Liver (tissue), 9 donors: Measurements from ENCODE around the gene SYNPR. TPM values are rescaled to one million over a fixed set of nuclear protein-coding genes. Genes with fewer than 3 reads are reported as not detected.

ENCODE experiments used
- DNase-seq: peaks from one replicate; pipeline ENCODE4 v3.0.0-alpha.2; 2017; ENCODE audit warnings: low spot score
- H3K27ac ChIP-seq, 2 donors: one replicate each; pipeline ENCODE4 v1.7.0; 2013; ENCODE audit warnings: inconsistent platforms in 2 of 2, low read length in 2 of 2, control low read depth in 1 of 2, low read depth in 1 of 2, mild to moderate bottlenecking in 1 of 2
- H3K27me3 ChIP-seq, 4 donors: one replicate each; pipeline versions ENCODE4 v1.6.1 to v1.7.0; 2013; ENCODE audit warnings: low read length in 3 of 4, inconsistent platforms in 1 of 4, mild to moderate bottlenecking in 1 of 4, moderate library complexity in 1 of 4; ENCODE audit not compliant: control insufficient read depth in 4 of 4, insufficient read depth in 4 of 4
- H3K36me3 ChIP-seq, 4 donors: one replicate each; pipeline versions ENCODE4 v1.6.1 to v1.7.0; 2013; ENCODE audit warnings: low read length in 3 of 4, mild to moderate bottlenecking in 3 of 4, low read depth in 1 of 4, moderate library complexity in 1 of 4; ENCODE audit not compliant: control insufficient read depth in 4 of 4, insufficient read depth in 3 of 4
- H3K4me1 ChIP-seq, 4 donors: one replicate each; pipeline versions ENCODE4 v1.6.1 to v1.7.0; 2013; ENCODE audit warnings: low read length in 3 of 4, mild to moderate bottlenecking in 3 of 4, moderate library complexity in 1 of 4; ENCODE audit not compliant: control insufficient read depth in 4 of 4, insufficient read depth in 4 of 4
- H3K4me3 ChIP-seq, 3 donors: one replicate each; pipeline versions ENCODE4 v1.6.1 to v1.7.0; 2013; ENCODE audit warnings: low read length in 3 of 3, control low read depth in 1 of 3, low read depth in 1 of 3, mild to moderate bottlenecking in 1 of 3
- H3K9ac ChIP-seq, 2 donors: one replicate each; pipeline ENCODE4 v1.7.0; 2013; ENCODE audit warnings: low read length in 2 of 2, mild to moderate bottlenecking in 2 of 2, moderate library complexity in 2 of 2, control low read depth in 1 of 2, low read depth in 1 of 2
- H3K9me3 ChIP-seq, 4 donors: one replicate each; pipeline versions ENCODE4 v1.6.1 to v1.7.0; 2013; ENCODE audit warnings: low read length in 3 of 4; ENCODE audit not compliant: control insufficient read depth in 4 of 4
- ATF3 ChIP-seq: IDR thresholded peaks from 2 replicates; pipeline ENCODE4 v1.6.1; 2016; ENCODE audit warnings: antibody characterized with exemption
- CTCF ChIP-seq: fragments of 150-350 bp; IDR thresholded peaks from 2 replicates; pipeline ENCODE4 v1.5.1; 2017; ENCODE audit warnings: improper control_type of control experiment, low read depth, low read length; ENCODE audit not compliant: missing input control
- EGR1 ChIP-seq, 2 donors: IDR thresholded peaks; 2 replicates each; pipeline ENCODE4 v1.6.1; 2016 to 2018; ENCODE audit warnings: antibody characterized with exemption in 2 of 2, low read depth in 2 of 2
- GABPA ChIP-seq, 2 donors: IDR thresholded peaks in 1 of 2; conservative IDR thresholded peaks in 1 of 2; 2 replicates each; pipeline ENCODE4 v1.6.1; 2016; ENCODE audit warnings: antibody characterized with exemption in 2 of 2, mild to moderate bottlenecking in 1 of 2, moderate library complexity in 1 of 2
- HNF4A ChIP-seq, 2 donors: conservative IDR thresholded peaks; 2 replicates each; pipeline ENCODE4 v1.6.1; 2016; ENCODE audit warnings: antibody characterized with exemption in 2 of 2, mild to moderate bottlenecking in 2 of 2
- HNF4G ChIP-seq: IDR thresholded peaks from 2 replicates; pipeline ENCODE4 v1.6.1; 2016; ENCODE audit warnings: antibody characterized with exemption
- JUND ChIP-seq, 2 donors: IDR thresholded peaks; 2 replicates each; pipeline ENCODE4 v1.6.1; 2016; ENCODE audit warnings: antibody characterized with exemption in 2 of 2
- MAX ChIP-seq: IDR thresholded peaks from 2 replicates; pipeline ENCODE4 v1.6.1; 2016; ENCODE audit warnings: antibody characterized with exemption
- NR2F2 ChIP-seq: IDR thresholded peaks from 2 replicates; pipeline ENCODE4 v1.6.1; 2016; ENCODE audit warnings: antibody characterized with exemption
- RAD21 ChIP-seq, 2 donors: IDR thresholded peaks; 2 replicates each; pipeline ENCODE4 v1.6.1; 2016; ENCODE audit warnings: antibody characterized with exemption in 2 of 2, mild to moderate bottlenecking in 2 of 2
- REST ChIP-seq: IDR thresholded peaks from 2 replicates; pipeline ENCODE4 v1.6.1; 2016; ENCODE audit warnings: antibody characterized with exemption, mild to moderate bottlenecking
- RXRA ChIP-seq, 2 donors: IDR thresholded peaks; 2 replicates each; pipeline ENCODE4 v1.6.1; 2017 to 2018; ENCODE audit warnings: antibody characterized with exemption in 2 of 2, mild to moderate bottlenecking in 1 of 2
- SP1 ChIP-seq: IDR thresholded peaks from 2 replicates; pipeline ENCODE4 v1.6.1; 2018; ENCODE audit warnings: antibody characterized with exemption, mild to moderate bottlenecking
- TAF1 ChIP-seq: conservative IDR thresholded peaks from 2 replicates; pipeline ENCODE4 v1.6.1; 2016; ENCODE audit warnings: antibody characterized with exemption, mild to moderate bottlenecking
- YY1 ChIP-seq: IDR thresholded peaks from 2 replicates; pipeline ENCODE4 v1.6.1; 2016; ENCODE audit warnings: antibody characterized with exemption, mild to moderate bottlenecking
- ZBTB33 ChIP-seq: IDR thresholded peaks from 2 replicates; pipeline ENCODE4 v1.6.1; 2016; ENCODE audit warnings: antibody characterized with exemption
- whole genome bisulfite sequencing: extraction: QIAGEN DNeasy Blood & Tissue Kit; methylation state at CpG from one replicate; pipeline ENCODE4 v1.1.7; 2013; 5-methylcytosine and 5-hydroxymethylcytosine counted together
- polyA plus RNA-seq, 2 donors: library from polyadenylated mRNA; stranded (reverse) in 1 of 2; unstranded in 1 of 2; fragments of 200-250 nt in 1 of 2; fragments of >200 nt in 1 of 2; fragmentation: Nextera tagmentation in 1 of 2; extraction: Ambion mirVana in 1 of 2; gene quantifications; one replicate each; pipeline versions ENCODE4 v1.2.1 to v1.2.3, GENCODE V29; 2013 to 2015
- total RNA-seq, 2 donors: library from RNA; depleted of rRNA; stranded (reverse); fragments of >200 nt; gene quantifications; one replicate each; pipeline ENCODE4 v1.2.3, GENCODE V29; 2014
- donor health status: healthy.
- donor health status: healthy.
- donor health status: healthy.
- donor health status: healthy.
- donor health status: healthy.

Gene SYNPR
- total and polyA plus RNA-seq, 4 donors: not detected

GRCh38 chr3:63561879-63562278 lies 283.8 kb downstream of the SYNPR start:
- 25% methylated on average over 1 of the region's 1 CpG for WGBS
- no peaks in the 10 kb centered on the region for H3K36me3 ChIP-seq
- H3K4me3 ChIP-seq: no peak overlapping the region
- no peaks in the 10 kb centered on the region for H3K4me1 ChIP-seq
- H3K9me3 ChIP-seq: no peaks in the 10 kb centered on the region
- H3K9ac ChIP-seq: no peak overlapping the region
- no peak for TF ChIP-seq RXRA (IDR thresholded peaks at IDR 0.05)
- no peak for TF ChIP-seq HNF4A (conservative IDR thresholded peaks at IDR 0.05)
- no peak for TF ChIP-seq ATF3
- no peak for TF ChIP-seq NR2F2
- no peak for TF ChIP-seq SP1
- no peak for TF ChIP-seq RAD21 (IDR thresholded peaks at IDR 0.05)
- no peak for TF ChIP-seq YY1
- no peak for TF ChIP-seq REST
- TF ChIP-seq HNF4G: no peak
- TF ChIP-seq MAX: no peak
- no peak for TF ChIP-seq ZBTB33
- no peak for TF ChIP-seq CTCF
- no peak for TF ChIP-seq JUND (IDR thresholded peaks at IDR 0.05)
- no peak for TF ChIP-seq EGR1 (IDR thresholded peaks at IDR 0.05; ENCODE audit: low read depth in 2 of 2)
- no peak for TF ChIP-seq GABPA (IDR thresholded peaks at IDR 0.05 in 1 of 2, conservative IDR thresholded peaks at IDR 0.05 in 1 of 2)
- no peak for TF ChIP-seq TAF1
- H3K27ac ChIP-seq: no peak overlapping the region
- peaks cover 0 to 3% (median 0%) of the 10 kb centered on the region in 4 donors for H3K27me3 ChIP-seq
- DNase-seq: no peak

GRCh38 chr3:63562323-63562722 lies 284.2 kb downstream of the SYNPR start:
- Histone ChIP-seq H3K36me3 (no peaks in the 10 kb centered on the region), H3K27me3 (peaks cover 0 to 3% (median 0%) of the 10 kb centered on the region in 4 donors), H3K9me3 (no peaks in the 10 kb centered on the region), H3K4me3 (no peak overlapping the region), H3K9ac (no peak overlapping the region), H3K27ac (no peak overlapping the region), H3K4me1 (no peaks in the 10 kb centered on the region)
- no peak for DNase-seq
- TF ChIP-seq TAF1 (no peak), HNF4G (no peak), ATF3 (no peak)
- 45% methylated on average over 4 of the region's 4 CpGs for WGBS
